HG03442 (cell line): ENCODE measurements around the gene CAMTA1.

Experiments used
- ATAC-seq: cut with Tn5 transposase; IDR thresholded peaks from one replicate; pipeline ENCODE4 v1.9.1; 2021; ENCODE audit warnings: mild to moderate bottlenecking, moderate library complexity; ENCODE audit not compliant: unreplicated experiment

The CAMTA1 gene

GRCh38 chr1:6953907-6954364, 168.7 kb downstream of the CAMTA1 start:
- no peak for ATAC-seq

- no peak for ATAC-seq
These were observed 169.3 kb downstream of the CAMTA1 start for GRCh38 chr1:6954591-6954990.

DNA sequence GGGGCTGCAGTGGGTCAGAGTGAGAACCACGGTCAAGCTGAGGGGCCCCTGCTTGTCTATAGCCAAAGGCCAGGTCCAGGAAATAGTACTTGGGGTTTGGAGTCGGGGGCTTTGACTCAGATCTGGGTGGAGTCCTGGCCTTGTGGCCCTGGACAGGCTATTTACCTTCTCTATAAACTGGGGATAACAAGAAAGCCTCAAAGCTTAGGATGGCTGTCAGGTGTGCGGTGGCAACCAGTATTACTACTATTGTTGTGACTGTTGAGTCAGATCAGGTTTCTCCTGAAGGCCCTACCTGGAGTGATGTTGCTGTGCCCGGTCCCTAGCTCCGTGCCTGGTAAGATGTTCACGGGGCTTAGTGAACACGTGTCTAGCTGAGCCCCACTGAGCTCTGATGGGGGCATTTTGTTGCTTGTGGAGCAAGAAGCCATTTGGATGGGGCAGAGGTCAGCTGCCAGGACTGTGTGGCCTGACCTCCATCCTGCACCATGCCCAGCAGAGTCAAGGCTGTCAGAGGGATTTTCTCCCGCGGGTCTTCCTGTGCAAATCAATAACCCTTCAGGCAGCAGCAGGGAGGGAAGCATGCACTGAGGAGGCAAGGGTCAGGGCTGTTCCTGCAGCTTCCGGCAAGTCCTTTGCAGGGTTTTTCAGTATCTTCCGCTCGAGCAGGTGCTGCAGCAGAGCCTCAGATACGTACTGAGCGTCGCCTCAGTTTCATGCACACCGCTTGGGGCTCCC, 170.3 kb downstream of the CAMTA1 start:
- no peak for ATAC-seq

- ATAC-seq, result no peak
These were observed 171.4 kb downstream of the CAMTA1 start for GRCh38 chr1:6956488-6957159.

DNA sequence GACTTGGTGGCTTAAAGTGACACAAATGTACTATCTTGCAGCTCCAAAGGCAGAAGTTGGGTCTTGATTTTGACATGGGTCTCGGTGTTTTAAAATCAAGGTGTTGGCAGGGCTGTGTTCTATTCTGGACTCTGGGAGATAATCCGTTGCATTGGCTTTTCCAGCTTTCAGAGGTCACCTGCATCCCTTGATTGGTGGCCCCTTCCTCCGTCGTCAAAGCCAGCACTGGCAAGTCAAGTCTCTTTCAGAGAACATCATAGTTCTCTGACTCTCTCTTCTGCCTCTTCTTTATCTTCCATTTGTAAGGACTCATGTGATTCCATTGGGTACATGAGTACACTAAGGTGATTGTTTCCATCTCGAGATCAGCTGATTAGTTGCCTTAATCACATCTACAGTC, 172.1 kb downstream of the CAMTA1 start:
- no peak for ATAC-seq

GRCh38 chr1:6958407-6959030, 173.3 kb downstream of the CAMTA1 start:
- ATAC-seq, result no peak

- ATAC-seq, result no peak
These were observed 174.2 kb downstream of the CAMTA1 start for GRCh38 chr1:6959491-6959890.

DNA sequence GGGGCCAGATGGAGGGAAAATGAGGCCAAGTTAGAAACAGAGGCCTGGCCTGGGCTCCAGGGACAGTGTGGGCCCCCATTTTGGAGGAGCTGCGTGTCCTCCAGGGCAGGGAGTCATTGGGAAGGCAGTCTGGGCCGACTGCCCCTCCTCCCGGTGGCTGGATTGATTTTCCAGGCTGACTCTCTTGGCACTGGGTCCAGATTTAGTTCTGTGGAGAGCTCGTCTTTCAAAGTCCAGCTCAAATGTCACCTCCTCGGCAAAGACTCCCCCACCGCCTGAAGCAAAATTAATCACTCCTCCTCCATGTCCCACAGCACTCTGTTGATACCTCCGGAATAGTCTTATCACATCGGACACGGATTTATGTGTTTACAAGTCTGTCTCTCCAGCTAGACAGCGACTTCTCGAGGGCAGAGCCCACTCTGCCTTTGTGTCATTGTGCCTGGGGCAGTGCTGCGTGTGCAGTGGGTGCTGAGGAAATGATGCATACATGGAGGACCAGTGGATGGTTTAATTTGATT, 175.1 kb downstream of the CAMTA1 start:
- no peak for ATAC-seq

DNA sequence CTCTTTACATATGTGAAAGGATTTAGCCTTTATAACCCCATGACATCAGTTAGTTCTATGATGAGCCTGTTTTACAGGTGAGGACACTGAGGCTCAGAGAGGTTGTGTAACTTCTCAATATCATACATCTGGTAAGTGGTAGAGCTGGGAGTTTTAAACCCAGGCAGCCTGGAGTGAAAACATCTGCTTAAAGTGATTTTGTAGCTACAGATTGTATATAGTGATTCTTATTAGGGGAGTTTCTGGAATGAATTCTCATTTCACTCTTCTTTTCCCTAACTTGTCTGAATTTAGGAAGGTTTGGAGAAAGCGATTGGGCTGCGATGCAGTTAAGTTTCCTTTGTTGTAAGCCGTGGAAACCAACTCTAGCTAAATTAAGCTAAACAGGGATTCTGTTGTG, 175.6 kb downstream of the CAMTA1 start:
- no peak for ATAC-seq

DNA sequence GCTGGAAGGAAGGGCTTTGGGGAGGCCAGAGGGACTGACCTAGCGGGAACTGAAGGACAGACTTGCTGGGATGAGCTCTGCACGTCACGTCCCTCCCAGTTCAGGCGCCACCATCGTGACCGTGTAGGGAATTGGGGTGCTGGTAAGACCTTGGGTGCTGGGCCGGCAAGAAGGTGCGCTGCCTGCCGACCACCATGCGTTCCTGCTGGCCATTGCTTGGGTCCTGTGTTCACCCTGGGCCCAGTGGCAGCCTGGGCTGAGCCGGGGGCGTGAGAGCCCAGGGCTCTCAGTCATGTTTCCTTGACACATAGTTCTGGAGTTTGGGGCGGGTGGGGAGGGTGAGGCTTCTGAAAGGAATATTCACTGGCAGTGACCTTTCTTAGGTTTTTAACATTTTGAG, 176.0 kb downstream of the CAMTA1 start:
- ATAC-seq, result no peak

DNA sequence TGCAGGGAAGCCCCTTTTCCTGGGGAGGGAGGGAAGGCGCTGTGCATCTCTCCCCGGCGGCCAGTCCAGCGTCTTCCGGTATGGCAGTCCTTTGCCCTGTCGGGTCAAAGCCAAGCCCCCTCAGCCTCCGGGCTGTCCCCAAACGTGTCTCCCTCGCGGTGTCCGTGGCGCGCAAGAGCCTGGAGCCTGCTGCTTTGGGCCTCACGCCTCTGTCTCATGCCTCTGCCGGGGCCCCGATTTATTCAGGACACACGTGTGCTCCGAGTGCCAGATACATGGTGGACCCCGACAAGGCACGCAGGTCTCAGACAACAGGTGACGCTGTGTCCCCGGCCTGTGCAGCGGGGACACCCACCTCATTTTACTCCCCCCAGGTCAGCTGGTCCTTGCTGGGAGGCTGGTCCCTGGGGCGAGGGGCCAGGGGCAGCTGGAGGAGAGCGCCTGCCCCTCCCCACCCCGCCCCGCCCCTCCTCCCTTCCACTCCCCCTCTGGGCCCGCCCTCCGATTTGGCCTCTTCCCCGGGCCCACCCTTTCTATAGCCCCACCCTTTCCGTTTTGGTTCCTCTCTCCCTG, 176.7 kb downstream of the CAMTA1 start:
- no peak for ATAC-seq

DNA sequence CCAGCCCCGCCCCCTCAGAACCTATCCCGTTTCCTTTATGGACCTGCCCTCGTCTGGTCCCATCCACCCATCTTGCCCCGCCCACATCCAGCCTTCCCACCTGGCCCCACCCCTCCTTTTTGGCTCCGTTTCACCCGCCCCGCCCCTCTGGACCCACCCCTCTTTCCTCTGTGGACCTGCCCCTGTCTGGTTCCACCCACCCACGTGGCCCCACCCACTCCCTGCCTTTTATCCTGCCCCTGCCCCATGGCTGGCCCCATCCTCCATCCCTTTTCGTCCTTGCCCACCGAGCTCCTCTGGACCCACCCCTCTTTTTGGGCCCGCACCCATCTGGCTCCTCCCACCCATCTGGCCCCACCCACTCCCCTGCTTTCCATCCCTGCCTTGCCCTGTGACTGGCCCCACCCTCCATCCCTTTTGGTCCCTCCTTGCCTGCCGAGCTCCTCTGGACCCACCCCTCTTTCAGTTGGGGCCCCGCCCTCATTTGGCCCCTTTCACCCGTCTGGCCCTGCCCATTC, 177.3 kb downstream of the CAMTA1 start:
- no peak for ATAC-seq

- ATAC-seq, result no peak
These were observed 178.0 kb downstream of the CAMTA1 start for GRCh38 chr1:6962996-6963911.

DNA sequence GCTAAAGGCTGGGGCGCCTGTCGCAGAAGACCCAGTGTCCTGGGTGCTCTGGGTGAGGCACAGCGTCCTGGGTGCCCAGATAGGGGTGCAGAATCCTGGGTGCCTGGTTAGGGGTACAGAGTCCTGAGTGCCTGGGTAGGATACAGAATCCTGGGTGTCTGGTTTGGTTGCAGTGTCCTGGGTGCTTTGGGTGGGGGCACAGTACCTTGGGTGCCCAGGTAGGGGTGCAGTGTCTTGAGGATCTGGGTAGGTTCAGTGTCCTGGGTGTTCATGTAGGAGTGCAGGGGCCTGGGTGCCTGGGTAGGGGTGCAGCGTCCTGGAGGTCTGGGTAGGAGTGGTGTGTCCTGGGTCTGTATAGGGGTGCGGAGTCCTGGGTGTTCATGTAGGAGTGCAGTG, 178.7 kb downstream of the CAMTA1 start:
- ATAC-seq, result no peak

GRCh38 chr1:6965083-6965934, 180.1 kb downstream of the CAMTA1 start:
- ATAC-seq, result no peak

DNA sequence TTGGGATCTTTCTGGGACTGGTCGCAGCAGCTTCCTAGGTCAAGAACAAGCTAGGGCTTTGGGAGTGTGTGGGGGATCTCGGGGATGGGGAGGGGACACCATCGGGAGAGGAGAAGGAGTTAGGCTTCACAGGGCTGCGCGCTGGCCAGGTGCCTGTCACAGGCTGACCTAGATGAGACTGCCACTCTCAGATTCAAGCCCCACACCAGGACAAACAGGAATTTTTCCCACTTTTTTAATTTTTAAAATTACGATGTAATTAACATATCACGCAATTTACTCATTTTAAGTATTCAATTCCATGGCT, 180.6 kb downstream of the CAMTA1 start:
- no peak for ATAC-seq

- ATAC-seq, result no peak
These were observed 181.1 kb downstream of the CAMTA1 start for GRCh38 chr1:6966326-6966725.

GRCh38 chr1:6967431-6968111, 182.3 kb downstream of the CAMTA1 start:
- ATAC-seq, result no peak

DNA sequence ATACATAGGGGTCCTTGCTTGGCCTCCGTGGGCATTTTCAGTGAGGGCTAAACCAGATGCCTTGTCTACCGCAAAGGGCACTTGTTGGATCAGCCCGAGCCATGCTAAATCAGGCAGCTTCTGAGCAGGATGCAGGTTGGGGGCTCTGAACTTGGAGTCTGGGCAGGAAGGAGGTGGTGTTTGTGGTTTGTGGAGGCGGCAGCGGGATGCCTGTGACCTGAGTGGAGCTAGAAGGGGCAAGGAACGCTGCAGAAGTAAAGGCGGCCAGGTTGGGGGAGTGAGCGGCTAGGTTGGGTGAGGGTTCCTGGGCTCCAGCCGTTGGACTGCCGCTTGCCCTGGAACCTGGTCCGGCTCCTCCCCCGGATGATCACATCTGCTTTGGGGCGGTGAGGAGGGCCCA, 183.9 kb downstream of the CAMTA1 start:
- ATAC-seq, result no peak
